Neutrophil (primary cell): ENCODE measurements around the gene DUOX1.
A peak's percentile ranks its signal among the peaks of the same experiment; 100 is the strongest.

Experiments
- H3K27ac ChIP-seq: fragments of 200-600 bp; sonication (generic); 2 replicates; pipeline ENCODE4 v1.5.1; 2016; ENCODE audit warnings: mild to moderate bottlenecking, moderate library complexity
- H3K27me3 ChIP-seq: fragments of 200-600 bp; sonication (generic); 2 replicates; pipeline ENCODE4 v1.6.0; 2016; ENCODE audit warnings: mild to moderate bottlenecking
- H3K36me3 ChIP-seq: fragments of 200-600 bp; sonication (generic); 2 replicates; pipeline ENCODE4 v1.5.1; 2017
- H3K4me1 ChIP-seq, 2 experiments: fragments of 200-600 bp in 1 of 2; sonication (generic) in 1 of 2; 1 replicate in 1 of 2; 2 replicates in 1 of 2; pipeline versions ENCODE4 v1.5.1 to v1.6.1; 2013 to 2016; ENCODE audit warnings: low read depth in 1 of 2, low read length in 1 of 2, mild to moderate bottlenecking in 1 of 2, moderate library complexity in 1 of 2; ENCODE audit not compliant: control insufficient read depth in 1 of 2, insufficient read depth in 1 of 2
- H3K4me3 ChIP-seq, 2 experiments: fragments of 200-600 bp in 1 of 2; sonication (generic) in 1 of 2; 1 replicate in 1 of 2; 2 replicates in 1 of 2; pipeline ENCODE4 v1.5.1; 2013 to 2016; ENCODE audit warnings: low read depth in 1 of 2, low read length in 1 of 2, mild to moderate bottlenecking in 1 of 2, moderate library complexity in 1 of 2
- H3K9me3 ChIP-seq: fragments of 200-600 bp; sonication (generic); 2 replicates; pipeline ENCODE4 v1.5.1; 2016
- TF ChIP-seq, protein P1 (sequence below): fragments of 200-600 bp; sonication (generic); IDR thresholded peaks from 2 replicates; pipeline ENCODE4 v1.5.1; 2016; ENCODE audit warnings: antibody characterized with exemption

The DUOX1 gene

GRCh38 chr15:45168751-45169551 lies 39.2 kb downstream of the DUOX1 start:
- TF ChIP-seq, protein P1, sequence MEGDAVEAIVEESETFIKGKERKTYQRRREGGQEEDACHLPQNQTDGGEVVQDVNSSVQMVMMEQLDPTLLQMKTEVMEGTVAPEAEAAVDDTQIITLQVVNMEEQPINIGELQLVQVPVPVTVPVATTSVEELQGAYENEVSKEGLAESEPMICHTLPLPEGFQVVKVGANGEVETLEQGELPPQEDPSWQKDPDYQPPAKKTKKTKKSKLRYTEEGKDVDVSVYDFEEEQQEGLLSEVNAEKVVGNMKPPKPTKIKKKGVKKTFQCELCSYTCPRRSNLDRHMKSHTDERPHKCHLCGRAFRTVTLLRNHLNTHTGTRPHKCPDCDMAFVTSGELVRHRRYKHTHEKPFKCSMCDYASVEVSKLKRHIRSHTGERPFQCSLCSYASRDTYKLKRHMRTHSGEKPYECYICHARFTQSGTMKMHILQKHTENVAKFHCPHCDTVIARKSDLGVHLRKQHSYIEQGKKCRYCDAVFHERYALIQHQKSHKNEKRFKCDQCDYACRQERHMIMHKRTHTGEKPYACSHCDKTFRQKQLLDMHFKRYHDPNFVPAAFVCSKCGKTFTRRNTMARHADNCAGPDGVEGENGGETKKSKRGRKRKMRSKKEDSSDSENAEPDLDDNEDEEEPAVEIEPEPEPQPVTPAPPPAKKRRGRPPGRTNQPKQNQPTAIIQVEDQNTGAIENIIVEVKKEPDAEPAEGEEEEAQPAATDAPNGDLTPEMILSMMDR, result no peak
- Histone ChIP-seq H3K4me1 (peaks cover 0 to 9% of the 10 kb centered on the region in 2 experiments), H3K4me3 (no peak overlapping the region), H3K27me3 (no peaks in the 10 kb centered on the region), H3K9me3 (no peaks in the 10 kb centered on the region), H3K27ac (peak overlapping the region; percentile 13), H3K36me3 (no peaks in the 10 kb centered on the region)

DNA sequence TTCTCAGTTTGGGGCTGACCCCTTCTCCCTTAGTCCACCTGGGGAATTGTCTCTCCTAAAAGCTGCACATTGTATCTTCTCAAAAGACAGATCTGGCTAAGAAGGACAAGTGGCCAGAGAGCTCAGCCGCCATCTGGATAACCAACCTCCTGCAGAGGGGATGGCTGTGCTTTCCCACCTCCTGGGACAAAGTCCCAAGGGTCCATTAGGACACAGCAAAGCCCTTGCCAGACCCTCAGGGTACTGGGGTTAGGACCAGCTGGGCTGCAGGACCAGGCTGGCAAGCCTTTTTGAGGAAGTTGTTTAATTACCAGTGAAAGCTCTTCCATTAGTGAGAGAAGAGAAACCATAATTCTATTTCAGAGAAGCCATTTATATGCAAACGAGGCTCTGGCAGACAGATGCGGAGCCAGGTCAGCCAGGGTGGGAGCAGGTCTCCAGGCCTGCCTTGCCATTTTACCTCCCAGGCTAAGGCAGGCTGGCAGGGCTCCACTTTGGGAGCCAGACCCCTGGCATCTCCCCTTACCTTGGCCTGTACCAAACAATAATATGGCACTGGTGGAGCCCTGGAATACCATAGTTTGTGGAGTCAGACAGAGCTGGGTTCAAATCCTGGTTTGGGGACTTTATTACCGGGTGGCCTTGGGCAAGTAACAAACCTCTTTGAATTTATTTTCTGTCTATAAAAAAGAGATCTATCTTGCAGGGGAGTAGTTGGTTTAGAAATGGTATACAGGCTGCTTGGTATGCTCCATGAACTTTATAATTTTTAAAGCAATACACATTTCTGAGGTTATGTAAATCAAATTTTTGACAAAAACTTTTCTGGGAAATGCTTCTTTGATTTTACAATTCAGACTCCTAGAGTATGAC lies 40.0 kb downstream of the DUOX1 start:
- H3K27ac ChIP-seq, result no peak overlapping the region

DNA sequence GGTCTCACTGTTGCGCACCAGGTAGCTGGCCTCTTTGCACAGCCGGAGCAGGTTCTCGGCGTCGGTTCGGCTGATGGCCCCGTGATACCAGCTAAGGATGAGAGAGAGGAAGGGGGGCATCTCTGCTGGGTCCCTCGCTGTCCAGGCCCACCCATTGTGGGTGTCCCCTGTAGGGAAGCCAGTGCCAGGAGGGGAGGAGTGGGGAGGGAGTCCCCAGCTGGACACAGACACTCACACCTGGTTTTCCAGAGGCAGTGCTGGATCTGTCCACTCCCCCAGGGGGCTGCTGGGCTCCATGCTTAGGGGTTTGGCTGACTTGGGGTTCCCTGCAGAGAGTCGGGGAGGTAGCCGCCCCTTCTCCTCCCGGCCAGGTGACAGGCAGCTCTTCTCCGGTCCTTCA lies 42.1 kb downstream of the DUOX1 start:
- no peaks in the 10 kb centered on the region for H3K4me1 ChIP-seq
- H3K27ac ChIP-seq, result no peak overlapping the region
- no peaks in the 10 kb centered on the region for H3K9me3 ChIP-seq
- H3K4me3 ChIP-seq, result no peak overlapping the region
- H3K36me3 ChIP-seq, result no peaks in the 10 kb centered on the region
- TF ChIP-seq, protein P1, result no peak
- H3K27me3 ChIP-seq, result no peaks in the 10 kb centered on the region

More for the DNA sequence above, 40.0 kb downstream of the DUOX1 start:
- Histone ChIP-seq H3K27me3 (no peaks in the 10 kb centered on the region), H3K4me1 (peaks cover 0 to 9% of the 10 kb centered on the region in 2 experiments), H3K4me3 (no peak overlapping the region), H3K36me3 (no peaks in the 10 kb centered on the region), H3K9me3 (no peaks in the 10 kb centered on the region)
- TF ChIP-seq, protein P1, result no peak

GRCh38 chr15:45174069-45174468 lies 44.3 kb downstream of the DUOX1 start:
- Histone ChIP-seq H3K4me3 (no peak overlapping the region), H3K36me3 (no peaks in the 10 kb centered on the region), H3K27ac (no peak overlapping the region), H3K27me3 (no peaks in the 10 kb centered on the region), H3K4me1 (no peaks in the 10 kb centered on the region), H3K9me3 (no peaks in the 10 kb centered on the region)
- TF ChIP-seq, protein P1, result no peak

DNA sequence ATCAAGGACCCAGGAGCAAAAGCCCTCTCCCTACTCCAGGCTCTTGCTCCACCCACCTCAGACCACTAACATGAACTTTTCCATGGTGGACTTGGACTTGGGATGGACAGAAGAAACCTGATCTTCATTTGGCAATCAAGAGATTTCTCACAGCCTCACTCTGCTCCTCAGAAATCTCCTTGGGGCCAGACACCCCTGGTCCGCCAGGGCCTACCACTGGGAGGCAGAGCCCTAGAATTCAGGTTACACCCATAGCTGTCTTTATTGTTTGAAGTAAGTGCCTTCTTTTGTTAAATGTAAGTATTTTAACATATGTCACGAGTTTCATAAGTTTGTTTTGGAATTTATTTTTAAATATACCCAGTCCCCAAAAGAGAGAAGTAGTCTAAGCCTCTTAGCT lies 44.8 kb downstream of the DUOX1 start:
- H3K36me3 ChIP-seq, result no peaks in the 10 kb centered on the region
- no peaks in the 10 kb centered on the region for H3K27me3 ChIP-seq
- TF ChIP-seq, protein P1, result no peak

More for the DNA sequence above, 44.8 kb downstream of the DUOX1 start:
- no peak overlapping the region for H3K27ac ChIP-seq
- no peaks in the 10 kb centered on the region for H3K4me1 ChIP-seq
- no peaks in the 10 kb centered on the region for H3K9me3 ChIP-seq
- no peak overlapping the region for H3K4me3 ChIP-seq
